NCI-H1694 treated with DMSO at 0.1 percent for 48 hours (cell line): Measurements from ENCODE around the gene SLC39A2.
"Not testable (repeated sequence)": the region's sequence is repeated elsewhere in the genome, so short reads cannot be mapped to it uniquely, and the experiment has no call there.

Experiments
- DNase-seq: peaks from one replicate; lab custom pipeline; 2025; lab: John Stamatoyannopoulos, UW

SLC39A2 gene, protein sequence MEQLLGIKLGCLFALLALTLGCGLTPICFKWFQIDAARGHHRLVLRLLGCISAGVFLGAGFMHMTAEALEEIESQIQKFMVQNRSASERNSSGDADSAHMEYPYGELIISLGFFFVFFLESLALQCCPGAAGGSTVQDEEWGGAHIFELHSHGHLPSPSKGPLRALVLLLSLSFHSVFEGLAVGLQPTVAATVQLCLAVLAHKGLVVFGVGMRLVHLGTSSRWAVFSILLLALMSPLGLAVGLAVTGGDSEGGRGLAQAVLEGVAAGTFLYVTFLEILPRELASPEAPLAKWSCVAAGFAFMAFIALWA

DNA sequence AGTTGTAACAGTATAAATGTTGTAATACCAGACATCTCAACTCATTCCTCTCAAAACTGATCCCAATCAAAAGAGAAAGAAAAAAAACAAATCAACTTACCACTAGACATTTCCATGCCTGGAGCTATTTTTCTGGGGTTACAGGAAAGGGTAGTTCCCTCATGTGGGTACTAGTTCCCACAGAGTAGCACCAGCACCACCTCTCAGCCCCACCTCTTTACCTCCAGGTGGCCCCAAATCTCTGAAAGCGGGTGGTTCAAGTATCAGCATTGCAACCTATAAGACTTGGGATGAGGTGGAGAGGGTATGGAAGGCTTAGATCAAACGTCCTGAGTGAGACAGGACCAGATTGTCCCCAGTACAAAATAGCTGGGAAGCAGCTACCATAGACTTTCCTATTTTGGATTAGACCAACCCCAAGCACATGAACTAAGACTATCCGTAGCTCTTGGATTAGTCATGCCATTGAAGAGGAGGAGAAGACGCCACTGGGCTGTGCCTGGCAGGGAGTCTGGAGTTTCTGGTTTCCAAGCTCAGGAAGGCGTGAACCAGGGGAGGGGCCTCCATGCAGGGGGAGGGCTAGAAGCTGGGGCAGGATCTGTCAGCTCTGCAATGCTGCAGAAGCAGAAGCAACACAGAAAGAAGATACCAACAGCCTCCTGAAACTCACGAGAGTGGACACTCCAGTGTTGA is at the start of gene SLC39A2:
Gene SLC39A2, plus strand, starts transcription at position 620 of the 693 bp plus-strand sequence. CDS start 154 bp downstream, outside the sequence.
- DNase-seq: no peak

DNA sequence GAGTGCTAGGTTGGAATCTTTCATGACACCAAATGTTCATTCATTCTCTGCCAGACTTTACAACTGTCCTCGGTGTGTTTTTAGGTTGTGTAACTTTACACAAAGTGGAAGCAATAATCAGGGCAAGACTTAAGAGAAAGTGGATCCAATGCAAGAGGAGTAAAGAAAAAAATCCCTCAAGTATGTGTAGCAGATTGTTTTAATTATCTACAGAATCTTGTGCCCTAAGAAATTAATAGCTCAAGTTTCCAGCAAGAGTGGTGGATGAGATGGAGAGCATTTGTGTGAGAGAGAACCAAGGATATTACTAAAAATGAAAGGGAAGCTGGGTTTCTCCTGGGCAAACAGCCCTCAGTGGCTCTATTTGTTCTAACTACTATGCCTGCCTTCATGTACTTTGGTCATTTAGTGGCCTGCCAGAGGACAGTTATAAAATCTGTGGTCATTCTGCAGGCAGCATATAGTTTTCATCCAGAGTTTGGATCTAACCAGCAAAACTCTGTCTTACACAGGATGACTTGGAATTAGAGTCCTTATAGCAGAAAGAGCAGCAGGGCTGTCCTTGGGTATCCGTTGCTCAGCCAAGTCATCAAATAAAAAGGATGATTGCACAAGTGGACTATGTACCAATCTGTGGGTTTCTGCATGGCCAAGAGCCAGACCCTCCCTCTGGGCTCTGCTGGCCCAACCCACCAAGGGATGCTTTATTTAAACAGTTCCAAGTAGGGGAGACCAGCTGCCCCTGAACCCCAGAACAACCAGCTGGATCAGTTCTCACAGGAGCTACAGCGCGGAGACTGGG is 44.2 kb upstream of the SLC39A2 start, which contains the start of gene RNASE2:
Gene RNASE2, plus strand, starts transcription at position 752 of the 802 bp plus-strand sequence. CDS start 285 bp downstream, outside the sequence.
- not testable (repeated sequence) for DNase-seq

DNA sequence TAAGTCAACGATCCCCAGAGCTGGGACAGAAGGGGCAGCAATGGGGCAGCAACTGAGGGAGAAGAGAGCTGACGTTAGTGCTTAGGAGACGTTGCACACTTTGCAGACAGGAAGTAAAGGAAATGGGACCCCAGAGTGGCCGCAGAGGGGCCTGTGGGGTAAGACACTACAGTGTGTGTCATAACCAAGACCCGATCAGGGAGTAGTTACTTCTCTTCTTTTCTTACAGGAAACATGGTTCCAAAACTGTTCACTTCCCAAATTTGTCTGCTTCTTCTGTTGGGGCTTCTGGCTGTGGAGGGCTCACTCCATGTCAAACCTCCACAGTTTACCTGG is 43.6 kb upstream of the SLC39A2 start:
- DNase-seq: not testable (repeated sequence)

DNA sequence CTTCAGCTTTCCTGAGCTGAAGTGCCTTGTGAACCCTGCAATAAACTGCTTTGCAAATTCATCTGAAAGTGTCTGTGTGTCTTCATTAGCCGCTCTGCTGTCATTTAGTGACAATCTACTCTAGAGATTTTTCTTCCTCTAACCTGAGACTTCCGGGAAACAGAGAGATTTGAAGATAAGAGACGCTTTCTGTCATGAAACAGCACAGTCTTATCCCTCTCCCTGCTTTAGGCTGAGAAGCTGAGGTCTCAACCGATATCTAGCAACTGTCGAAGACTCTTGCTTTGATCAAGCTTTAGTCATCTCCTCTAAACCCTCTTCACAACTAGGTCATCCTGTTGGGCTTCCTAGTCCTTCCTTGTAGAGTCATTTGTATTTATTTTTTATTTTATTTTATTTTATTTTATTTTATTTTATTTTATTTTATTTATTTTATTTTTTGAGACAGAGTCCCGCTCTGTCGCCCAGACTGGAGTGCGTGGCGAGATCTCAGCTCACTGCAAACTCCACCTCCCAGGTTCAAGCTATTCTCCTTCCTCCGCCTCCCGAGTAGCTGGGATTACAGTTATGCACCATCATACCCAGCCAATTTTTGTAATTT is 42.6 kb upstream of the SLC39A2 start:
- no peak for DNase-seq

DNA sequence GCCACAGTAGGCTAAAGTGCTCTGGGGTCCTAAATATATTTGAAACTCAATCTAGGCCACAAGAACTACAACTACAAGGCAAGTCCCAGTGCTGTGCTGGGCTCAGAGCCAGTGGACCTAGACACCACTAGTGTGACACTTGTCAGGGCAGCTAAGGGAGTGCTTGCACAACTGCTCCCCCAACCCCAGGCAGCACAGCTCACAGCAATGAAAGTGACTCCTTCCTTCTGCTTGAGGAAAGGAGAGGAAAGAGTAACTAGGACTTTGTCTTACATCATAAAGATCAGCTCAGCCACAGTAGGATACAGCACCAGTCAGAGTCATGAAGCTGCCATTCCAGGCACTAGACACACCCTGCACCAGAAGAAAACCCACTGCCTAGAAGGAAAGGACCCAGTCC is 40.1 kb upstream of the SLC39A2 start:
- not testable (repeated sequence) for DNase-seq

DNA sequence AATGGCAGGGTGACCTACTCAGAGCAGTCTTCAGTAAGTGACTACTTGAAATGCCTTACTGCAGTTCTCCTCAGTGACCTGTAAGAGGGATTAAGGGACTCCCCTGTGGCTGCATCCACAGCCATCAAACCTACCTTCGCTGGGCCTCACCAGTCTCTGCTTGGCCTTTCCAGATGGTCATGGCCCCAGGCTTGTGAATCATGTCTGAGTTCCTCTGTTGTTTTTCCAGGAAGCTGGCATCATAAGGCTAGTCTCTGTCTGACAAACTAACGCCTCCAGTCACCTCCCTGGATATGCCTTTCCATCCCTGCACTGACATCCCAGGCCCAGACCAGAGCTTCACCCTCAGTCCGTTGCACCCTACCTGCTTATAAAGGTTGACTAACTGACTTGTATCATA is 29.8 kb upstream of the SLC39A2 start:
- no peak for DNase-seq

DNA sequence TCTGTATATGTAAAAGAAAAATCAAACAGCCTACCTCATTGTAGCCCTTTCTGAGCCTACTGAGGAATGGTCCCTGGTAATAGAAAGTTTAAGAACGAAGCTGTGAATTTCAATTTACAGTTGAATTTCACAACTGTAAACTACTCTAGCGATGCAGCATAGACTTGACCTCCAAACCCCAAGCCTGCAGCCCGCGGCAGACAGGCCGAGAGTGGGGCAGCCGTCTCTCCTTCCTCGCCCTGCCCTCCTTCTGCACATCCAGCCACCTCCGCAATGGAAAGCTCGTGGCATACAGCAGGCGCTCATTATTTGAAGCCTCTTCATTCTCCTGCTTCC is 28.5 kb upstream of the SLC39A2 start:
- no peak for DNase-seq

DNA sequence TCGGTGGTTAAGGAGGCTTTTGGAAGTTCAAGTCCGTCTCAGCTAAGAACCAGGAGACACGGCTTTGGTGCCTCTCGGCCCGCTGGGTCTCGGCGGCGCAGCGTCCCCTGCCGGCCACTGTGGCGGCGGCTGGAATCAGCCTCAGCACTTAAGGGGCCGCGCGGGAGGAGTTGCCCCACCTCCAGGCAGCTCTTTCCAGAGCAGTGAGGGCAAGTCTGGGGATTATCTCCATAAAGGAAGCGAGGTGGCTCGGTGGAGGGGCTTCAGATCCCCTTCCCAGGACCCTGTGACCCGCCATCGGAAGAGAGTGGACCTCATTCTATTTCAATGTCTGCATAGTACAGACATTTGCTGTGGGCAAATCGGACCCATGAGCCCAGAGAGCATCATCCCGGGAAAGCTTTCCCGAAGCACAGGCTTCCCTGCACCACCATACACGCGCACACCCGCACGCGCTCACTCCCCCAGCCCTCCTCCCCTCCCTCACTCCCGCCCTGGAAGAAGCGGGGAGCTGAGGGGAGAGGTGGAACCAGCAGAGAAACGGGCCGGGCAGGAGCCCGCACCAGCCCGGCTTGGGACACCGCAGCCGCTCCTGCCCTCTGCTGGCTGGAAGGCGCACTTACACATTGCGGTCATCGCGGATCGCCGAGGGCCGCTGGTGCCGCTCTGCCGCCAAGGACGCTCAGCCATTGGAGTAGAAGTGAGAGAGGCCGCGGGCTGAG is 27.9 kb upstream of the SLC39A2 start:
- DNase-seq: peak; percentile 73

DNA sequence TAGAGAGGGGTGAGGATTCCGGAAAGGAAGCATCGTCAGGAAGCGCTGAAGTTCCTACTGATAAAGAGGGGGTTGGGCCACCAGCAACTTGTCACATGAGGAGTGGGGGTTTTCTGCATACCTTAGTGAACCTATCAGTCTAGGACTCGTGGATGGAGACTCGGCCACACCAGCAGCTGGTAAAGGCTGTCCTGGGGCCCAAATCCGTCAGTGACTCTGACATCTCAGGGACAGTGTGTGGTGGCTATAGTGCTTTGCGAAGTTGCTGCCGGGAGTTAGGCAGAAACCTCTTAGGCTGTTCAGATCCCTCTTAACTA is 27.4 kb upstream of the SLC39A2 start:
- DNase-seq: no peak

DNA sequence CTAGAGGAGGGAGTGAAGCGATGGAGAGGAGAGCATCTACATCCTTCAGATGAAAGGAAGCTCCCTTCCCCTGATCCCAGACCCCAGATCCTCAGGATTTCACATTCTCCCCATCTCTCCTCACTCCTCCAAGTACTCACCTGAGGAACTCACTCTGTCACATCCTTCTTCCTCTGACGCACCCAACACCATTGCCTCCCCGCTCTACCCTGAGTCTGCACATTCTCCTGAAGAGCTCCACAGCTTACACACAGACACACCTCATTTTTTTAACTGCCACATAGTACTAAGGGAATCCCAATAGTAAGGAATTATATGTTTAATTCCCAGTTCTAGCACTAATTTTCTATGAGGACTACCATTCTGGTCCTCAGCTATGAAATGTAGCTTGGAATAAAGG is 25.6 kb upstream of the SLC39A2 start:
- no peak for DNase-seq

DNA sequence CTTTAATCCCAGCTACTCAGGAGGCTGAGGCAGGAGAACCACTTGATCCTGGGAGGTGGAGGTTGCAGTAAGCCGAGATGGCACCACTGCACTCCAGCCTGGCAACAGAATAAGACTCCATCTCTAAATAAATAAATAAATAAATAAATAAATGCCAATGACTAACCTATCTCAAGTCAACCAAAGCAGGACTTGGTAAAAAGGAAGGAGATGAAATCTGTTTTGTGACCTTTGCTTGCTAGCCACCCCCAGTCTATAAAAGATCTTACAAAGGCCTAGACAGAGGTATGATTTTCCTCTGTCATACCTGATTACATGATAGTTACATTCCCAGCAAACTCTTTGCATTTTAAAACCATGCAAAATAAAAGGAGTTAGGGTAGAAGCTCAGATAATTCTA is 22.8 kb upstream of the SLC39A2 start:
- DNase-seq: no peak

DNA sequence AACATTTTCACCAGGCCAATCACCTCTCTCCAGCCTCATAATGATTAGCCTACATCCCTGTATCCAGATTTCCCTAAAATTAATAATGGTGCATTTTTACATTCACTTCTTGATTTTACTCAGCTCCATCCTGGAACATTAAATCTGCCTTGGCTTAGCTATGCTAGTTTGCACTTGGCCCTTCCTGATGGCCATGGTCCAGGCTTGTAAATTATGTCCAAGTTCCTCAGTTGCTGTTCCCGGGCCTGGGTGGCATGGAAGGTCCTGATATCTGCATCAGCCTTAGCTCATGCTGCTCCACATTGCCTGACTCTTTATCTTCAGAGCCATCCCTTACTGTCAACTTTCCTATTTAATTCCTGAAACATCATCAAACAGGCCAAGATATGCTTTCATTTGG is 20.4 kb upstream of the SLC39A2 start:
- no peak for DNase-seq

DNA sequence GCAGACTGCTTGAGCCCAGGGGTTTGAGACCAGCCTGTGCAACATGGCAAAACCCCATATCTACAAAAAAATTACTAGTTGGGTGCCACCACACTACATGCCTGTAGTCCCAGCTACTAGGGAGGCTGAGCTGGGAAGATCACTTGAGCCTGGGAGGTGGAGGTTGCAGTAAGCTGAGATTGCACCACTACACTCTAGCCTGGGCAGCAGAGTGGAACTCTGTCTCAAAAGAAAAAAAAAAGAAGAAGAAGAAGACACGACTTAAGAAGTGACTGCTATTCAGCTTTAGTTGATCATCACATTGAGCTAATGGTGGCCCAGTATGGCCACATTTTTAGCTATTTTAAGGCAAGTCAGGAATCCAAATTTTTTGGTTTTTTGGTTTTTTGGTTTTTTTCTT is 18.2 kb upstream of the SLC39A2 start:
- DNase-seq: no peak

DNA sequence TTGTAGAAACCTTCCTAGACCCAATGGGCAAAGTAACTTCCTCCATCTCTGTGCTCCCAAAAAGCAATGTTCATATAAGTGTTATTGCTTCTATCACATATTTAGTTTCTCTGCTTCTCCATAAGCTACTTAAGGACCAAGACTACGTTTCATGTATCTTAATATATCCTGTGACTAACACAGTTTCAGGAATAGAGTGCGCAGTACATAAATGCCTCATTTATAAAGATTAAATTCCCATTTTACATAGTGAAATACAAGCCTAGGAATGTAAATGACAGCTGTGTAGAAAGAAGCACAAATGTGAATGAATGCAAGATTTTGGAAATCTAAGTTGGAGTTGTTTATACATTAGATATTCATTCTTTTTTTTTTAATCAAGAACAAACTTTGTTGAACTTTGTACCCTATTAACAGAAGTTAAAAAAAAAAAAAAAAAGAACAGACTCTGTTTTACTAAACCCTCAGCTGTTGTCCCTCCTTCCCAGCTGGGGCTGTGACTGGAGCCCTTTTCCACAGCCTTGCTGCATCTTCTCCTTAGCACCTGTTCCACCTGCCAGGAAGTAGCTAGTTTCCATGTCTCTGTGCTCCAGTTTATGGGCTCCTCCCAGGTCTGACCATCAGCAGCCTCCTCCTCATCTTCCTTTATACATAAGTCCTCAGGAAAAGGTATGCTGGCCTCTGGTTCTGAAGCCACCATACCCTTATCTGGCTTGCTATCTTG is 16.3 kb upstream of the SLC39A2 start:
- DNase-seq: no peak

DNA sequence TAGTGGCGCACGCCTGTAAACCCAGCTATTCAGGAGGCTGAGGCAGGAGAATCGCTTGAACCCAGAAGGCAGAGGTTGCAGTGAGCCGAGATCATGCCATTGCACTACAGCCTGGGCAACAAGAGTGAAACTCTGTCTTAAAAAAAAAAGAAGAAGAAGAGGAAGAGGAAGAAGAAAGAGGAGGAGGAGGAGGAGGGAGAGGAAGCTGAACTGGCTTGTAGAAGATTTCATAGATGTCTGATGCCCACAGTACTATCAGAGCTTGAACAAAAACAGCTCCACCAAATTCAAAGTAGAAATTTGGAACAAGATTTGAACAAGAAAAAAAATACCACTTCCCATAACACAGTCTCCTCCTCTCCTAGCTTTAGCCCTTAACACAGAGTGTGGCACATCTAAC is 13.4 kb upstream of the SLC39A2 start:
- not testable (repeated sequence) for DNase-seq

DNA sequence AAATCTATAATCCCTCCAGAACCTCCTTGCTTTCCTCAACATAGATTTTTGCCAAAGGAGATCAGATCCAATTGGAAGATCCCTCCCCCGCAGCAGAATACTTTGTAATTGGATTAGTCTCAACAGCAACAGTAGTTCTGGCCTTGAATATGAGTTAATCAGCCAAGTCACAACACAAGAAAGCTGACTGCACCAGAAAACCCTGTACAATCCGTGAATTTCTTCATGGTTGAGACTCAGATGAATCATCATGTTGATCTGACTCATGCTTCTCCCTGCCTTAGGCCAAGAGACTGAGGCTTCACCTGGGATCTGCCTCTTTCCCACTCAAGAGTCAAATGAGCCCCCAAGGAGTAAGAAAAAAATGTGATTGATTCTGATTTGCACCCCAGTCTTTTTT is 12.3 kb upstream of the SLC39A2 start:
- no peak for DNase-seq

DNA sequence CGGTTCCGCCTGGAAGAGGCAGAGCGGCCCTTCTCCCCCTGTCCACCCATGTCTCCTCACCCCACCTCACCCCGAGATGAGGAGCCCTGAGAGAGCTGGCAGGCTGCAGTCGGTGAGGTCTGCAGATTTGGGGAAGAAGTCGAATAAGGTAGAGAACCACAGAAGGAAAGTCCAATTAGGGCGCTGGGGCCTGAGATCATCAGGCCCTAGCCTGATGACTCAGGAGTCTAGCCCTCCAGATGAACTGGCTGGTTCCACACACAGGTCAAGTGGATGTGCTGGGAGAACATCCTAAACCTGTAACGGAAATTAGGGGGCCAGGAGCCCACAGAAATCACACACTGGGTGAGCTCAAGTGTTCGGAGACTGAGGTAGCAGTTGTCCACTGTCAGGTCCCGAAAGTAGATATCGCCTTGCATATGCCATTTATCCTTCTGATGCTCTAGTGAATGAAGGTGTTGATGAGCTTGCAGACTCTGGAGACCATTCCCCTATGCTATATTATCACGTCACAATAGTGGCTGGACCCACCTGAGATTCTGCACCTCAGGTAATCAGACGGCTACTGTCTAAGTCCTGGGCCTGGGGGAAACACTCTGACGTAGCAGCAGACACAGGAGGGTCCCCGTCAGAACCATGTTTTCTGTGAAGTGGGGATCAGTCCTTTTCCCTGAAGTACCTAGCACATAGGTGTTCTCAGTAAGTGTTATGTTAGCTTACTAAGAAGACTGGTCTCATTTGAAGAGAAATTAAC is 10.2 kb upstream of the SLC39A2 start:
- DNase-seq: no peak

DNA sequence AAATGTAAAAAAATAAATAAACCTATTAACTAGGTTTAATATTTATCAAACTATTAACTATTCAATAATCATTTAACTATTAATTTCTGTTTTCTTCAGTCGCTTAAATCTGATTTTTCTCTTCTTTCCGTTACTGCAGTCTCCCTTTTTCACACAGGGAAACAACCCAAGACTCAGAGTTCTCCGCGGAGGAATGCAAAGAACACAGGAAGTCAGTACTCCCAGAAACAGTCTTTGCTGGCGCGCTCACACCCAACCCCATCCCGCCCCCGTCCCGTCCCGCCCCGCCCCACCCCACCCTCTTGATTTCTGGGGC is 9.7 kb upstream of the SLC39A2 start:
- DNase-seq: no peak

DNA sequence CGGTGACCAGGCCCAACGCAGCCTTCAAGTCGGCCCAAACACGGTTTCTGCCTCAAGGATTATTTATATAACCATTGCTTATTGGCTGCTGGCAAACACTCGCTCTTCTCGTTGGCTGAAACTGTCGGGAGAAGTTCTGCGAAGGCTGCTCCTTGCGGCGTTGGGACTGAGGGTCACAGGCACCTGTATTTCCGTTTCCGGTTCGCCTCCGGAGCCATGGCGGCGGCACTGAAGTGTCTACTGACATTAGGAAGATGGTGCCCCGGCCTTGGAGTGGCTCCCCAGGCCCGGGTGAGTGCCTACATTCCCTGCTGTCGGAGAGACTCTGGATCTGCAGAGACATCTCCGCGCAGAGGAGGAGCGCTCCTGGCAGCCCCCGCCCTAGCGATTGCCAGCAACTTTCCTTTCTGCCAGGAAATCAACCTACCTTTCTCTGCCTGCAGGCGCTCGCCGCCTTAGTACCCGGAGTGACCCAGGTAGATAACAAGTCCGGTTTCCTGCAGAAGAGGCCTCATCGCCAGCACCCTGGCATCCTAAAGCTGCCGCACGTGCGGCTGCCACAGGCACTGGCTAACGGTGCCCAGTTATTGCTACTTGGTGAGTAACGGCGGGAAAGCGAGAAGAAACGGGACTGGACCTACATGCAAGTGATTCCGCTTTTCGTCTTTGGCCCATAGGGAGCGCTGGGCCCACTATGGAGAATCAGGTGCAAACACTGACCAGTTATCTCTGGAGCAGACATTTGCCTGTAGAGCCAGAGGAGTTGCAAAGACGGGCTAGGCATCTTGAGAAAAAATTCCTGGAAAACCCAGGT is 9.1 kb upstream of the SLC39A2 start, which contains the start of gene METTL17:
Gene METTL17, plus strand, starts transcription at position 194 of the 814 bp plus-strand sequence. Its CDS starts 23 bp downstream, at position 217.
- peak; percentile 94 for DNase-seq

DNA sequence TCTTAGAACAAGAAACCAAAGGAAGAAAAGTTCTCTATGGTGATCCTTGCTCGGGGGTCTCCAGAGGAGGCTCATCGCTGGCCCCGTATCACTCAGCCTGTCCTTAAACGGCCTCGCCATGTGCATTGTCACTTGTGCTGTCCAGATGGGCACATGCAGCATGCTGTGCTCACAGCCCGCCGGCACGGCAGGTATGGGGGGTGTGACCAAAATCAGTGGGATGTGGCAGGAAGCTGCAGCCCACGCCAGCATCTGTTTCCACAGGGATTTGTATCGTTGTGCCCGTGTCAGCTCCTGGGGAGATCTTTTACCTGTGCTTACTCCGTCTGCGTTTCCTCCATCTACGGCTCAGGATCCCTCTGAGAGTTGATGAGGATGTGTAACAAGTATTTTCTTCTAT is 2.6 kb upstream of the SLC39A2 start:
- DNase-seq: no peak
